ENCODE measurements around the gene SUGCT.
"Not testable (repeated sequence)": the region's sequence is repeated elsewhere in the genome, so short reads cannot be mapped to it uniquely, and the experiment has no call there.

DNA sequence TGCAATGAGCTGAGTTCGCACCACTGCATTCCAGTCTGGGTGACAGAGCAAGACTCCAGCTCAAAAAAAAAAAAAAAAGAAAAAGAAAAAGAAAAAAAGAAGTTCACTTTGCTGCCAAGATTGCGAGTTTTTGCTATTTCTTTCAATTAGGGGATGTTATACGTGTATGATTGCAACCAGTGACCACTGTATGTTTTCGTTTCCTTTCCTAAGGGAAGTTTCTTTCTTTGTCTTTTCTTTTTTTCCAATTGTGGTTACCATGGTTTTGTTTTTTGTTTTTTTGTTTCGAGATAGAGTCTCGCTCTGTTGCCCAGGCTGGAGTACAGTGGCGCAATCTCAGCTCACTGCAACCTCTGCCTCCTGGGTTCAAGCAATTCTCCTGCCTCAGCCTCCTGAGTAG is 16.6 kb upstream of the SUGCT start:
- TF ChIP-seq, protein P1, sequence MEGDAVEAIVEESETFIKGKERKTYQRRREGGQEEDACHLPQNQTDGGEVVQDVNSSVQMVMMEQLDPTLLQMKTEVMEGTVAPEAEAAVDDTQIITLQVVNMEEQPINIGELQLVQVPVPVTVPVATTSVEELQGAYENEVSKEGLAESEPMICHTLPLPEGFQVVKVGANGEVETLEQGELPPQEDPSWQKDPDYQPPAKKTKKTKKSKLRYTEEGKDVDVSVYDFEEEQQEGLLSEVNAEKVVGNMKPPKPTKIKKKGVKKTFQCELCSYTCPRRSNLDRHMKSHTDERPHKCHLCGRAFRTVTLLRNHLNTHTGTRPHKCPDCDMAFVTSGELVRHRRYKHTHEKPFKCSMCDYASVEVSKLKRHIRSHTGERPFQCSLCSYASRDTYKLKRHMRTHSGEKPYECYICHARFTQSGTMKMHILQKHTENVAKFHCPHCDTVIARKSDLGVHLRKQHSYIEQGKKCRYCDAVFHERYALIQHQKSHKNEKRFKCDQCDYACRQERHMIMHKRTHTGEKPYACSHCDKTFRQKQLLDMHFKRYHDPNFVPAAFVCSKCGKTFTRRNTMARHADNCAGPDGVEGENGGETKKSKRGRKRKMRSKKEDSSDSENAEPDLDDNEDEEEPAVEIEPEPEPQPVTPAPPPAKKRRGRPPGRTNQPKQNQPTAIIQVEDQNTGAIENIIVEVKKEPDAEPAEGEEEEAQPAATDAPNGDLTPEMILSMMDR (conservative IDR thresholded peaks at IDR 0.05), result not testable (repeated sequence)
- not testable (repeated sequence) for TF ChIP-seq ZFX (IDR thresholded peaks at IDR 0.05)

Data from C4-2B (cell line).